GM23338 (cell line): ENCODE measurements around the gene GSTP1. TPM values are rescaled to one million over a fixed set of nuclear protein-coding genes. Genes with fewer than 3 reads are reported as not detected.

Source experiments
- ATAC-seq: fragments of 200-7000 bp; cut with Tn5 transposase; 3 replicates; pipeline ENCODE4 v1.9.1; 2020
- DNase-seq: peaks from one replicate; pipeline ENCODE4 v3.0.0-alpha.2; 2015; ENCODE audit warnings: low spot score
- H2AFZ ChIP-seq: fragments of 200-600 bp; sonication (generic); 2 replicates; pipeline ENCODE4 v1.8.0; 2016; ENCODE audit warnings: antibody characterized with exemption, mild to moderate bottlenecking, moderate library complexity
- H3F3A ChIP-seq: fragments of 200-600 bp; sonication (generic); replicated peaks from 2 replicates; pipeline ENCODE4 v1.8.0; 2017; ENCODE audit warnings: antibody characterized with exemption, mixed run types, low read depth
- H3K27ac ChIP-seq: fragments of 200-600 bp; sonication (generic); 2 replicates; pipeline ENCODE4 v1.6.1; 2016; ENCODE audit warnings: low read depth
- H3K27me3 ChIP-seq: fragments of 200-600 bp; sonication (generic); 2 replicates; pipeline ENCODE4 v1.8.0; 2016; ENCODE audit warnings: mild to moderate bottlenecking, mixed run types, moderate library complexity; ENCODE audit not compliant: insufficient read depth
- H3K36me3 ChIP-seq: fragments of 200-600 bp; sonication (generic); 2 replicates; pipeline ENCODE4 v1.8.0; 2016; ENCODE audit warnings: mild to moderate bottlenecking; ENCODE audit not compliant: insufficient read depth
- H3K4me1 ChIP-seq: fragments of 200-600 bp; sonication (generic); 2 replicates; pipeline ENCODE4 v1.8.0; 2016; ENCODE audit warnings: mild to moderate bottlenecking, moderate library complexity; ENCODE audit not compliant: insufficient read depth
- H3K4me2 ChIP-seq: fragments of 200-600 bp; sonication (generic); 2 replicates; pipeline ENCODE4 v1.7.1; 2017; ENCODE audit warnings: mixed run types
- H3K4me3 ChIP-seq: fragments of 200-600 bp; sonication (generic); 2 replicates; pipeline ENCODE4 v1.6.1; 2016; ENCODE audit warnings: mixed run types
- H3K79me2 ChIP-seq: fragments of 200-600 bp; sonication (generic); replicated peaks from 2 replicates; pipeline ENCODE4 v1.8.0; 2017; ENCODE audit warnings: mild to moderate bottlenecking; ENCODE audit not compliant: insufficient read depth
- H3K9me2 ChIP-seq: fragments of 200-600 bp; sonication (generic); 2 replicates; pipeline ENCODE4 v1.8.0; 2017; ENCODE audit not compliant: insufficient read depth
- H4K20me1 ChIP-seq: fragments of 200-600 bp; sonication (generic); replicated peaks from 2 replicates; pipeline ENCODE4 v1.8.0; 2017; ENCODE audit warnings: mild to moderate bottlenecking; ENCODE audit not compliant: insufficient read depth
- H3K27ac Mint-ChIP-seq: 2 replicates; pipeline ENCODE4 v1.8.0; 2020; ENCODE audit warnings: inconsistent platforms, mild to moderate bottlenecking, moderate library complexity, mixed read lengths
- H3K27me3 Mint-ChIP-seq: 3 replicates; pipeline ENCODE4 v1.8.0; 2022; ENCODE audit warnings: low read depth, mild to moderate bottlenecking, moderate library complexity, mixed read lengths, inconsistent platforms; ENCODE audit not compliant: insufficient read depth, poor library complexity
- H3K36me3 Mint-ChIP-seq: 3 replicates; pipeline ENCODE4 v1.8.0; 2021; ENCODE audit warnings: low read depth, mild to moderate bottlenecking, inconsistent platforms, moderate library complexity, mixed read lengths
- H3K4me1 Mint-ChIP-seq: 3 replicates; pipeline ENCODE4 v1.8.0; 2020; ENCODE audit warnings: mild to moderate bottlenecking, inconsistent platforms, mixed read lengths
- H3K4me3 Mint-ChIP-seq: 3 replicates; pipeline ENCODE4 v1.8.0; 2021; ENCODE audit warnings: moderate library complexity, mild to moderate bottlenecking, inconsistent platforms, mixed read lengths
- H3K9me3 Mint-ChIP-seq: 3 replicates; pipeline ENCODE4 v1.8.0; 2020; ENCODE audit warnings: moderate library complexity, mild to moderate bottlenecking, inconsistent platforms, mixed read lengths
- CREB1 ChIP-seq: fragments of 250-450 bp; sonication (Bioruptor Pico); IDR thresholded peaks from 2 replicates; pipeline ENCODE4 v1.5.0; 2020; ENCODE audit warnings: low read depth, mild to moderate bottlenecking, moderate library complexity
- EZH2 ChIP-seq: fragments of 200-600 bp; sonication (generic); IDR thresholded peaks from one replicate; pipeline ENCODE4 v1.8.0; 2017; ENCODE audit warnings: antibody characterized with exemption, mild to moderate bottlenecking, low read depth; ENCODE audit not compliant: unreplicated experiment
- EZH2phosphoT487 ChIP-seq: fragments of 200-600 bp; sonication (generic); IDR thresholded peaks from one replicate; pipeline ENCODE4 v1.8.1; 2018; ENCODE audit warnings: antibody characterized with exemption; ENCODE audit not compliant: unreplicated experiment
- JUNB ChIP-seq: IDR thresholded peaks from one replicate; pipeline ENCODE4 v1.6.1; 2016; ENCODE audit warnings: antibody characterized with exemption; ENCODE audit not compliant: unreplicated experiment
- REST ChIP-seq: IDR thresholded peaks from one replicate; pipeline ENCODE4 v1.6.1; 2018; ENCODE audit warnings: antibody characterized with exemption; ENCODE audit not compliant: unreplicated experiment
- ZNF462 ChIP-seq: fragments of 250-450 bp; sonication (Bioruptor Pico); IDR thresholded peaks from 2 replicates; pipeline ENCODE4 v1.5.0; 2020; ENCODE audit warnings: mild to moderate bottlenecking, moderate library complexity
- polyA plus RNA-seq: library from polyadenylated mRNA; unstranded; fragments of >200 nt; fragmentation: Nextera tagmentation; extraction: Ambion mirVana; gene quantifications from 2 replicates; pipeline ENCODE4 v1.2.1, GENCODE V29; 2016
- total RNA-seq: library from RNA; depleted of rRNA; stranded (reverse); fragments of >200 nt; shearing (Covaris generic); gene quantifications from 2 replicates; pipeline ENCODE4 v1.2.3, GENCODE V29; 2014
- TF ChIP-seq, protein P1 (sequence below): IDR thresholded peaks from 2 replicates; pipeline ENCODE4 v1.6.1; 2016; ENCODE audit warnings: antibody characterized with exemption

Gene GSTP1
- total and polyA plus RNA-seq, 2 experiments from 2014 or later: 1,776 to 1,881 TPM

DNA sequence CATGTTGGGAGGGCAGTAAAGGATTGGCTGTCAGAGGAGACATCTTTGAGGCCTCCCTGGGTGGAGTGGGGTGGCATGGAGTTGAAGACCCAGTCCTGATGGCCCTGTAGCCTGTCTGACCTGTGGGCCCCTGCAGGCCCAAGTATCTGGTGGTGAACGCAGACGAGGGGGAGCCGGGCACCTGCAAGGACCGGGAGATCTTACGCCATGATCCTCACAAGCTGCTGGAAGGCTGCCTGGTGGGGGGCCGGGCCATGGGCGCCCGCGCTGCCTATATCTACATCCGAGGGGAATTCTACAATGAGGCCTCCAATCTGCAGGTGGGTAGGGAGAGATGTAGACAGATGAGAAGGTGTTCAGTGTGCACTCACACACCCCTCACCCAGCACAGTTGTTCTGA, 25.7 kb downstream of the GSTP1 start:
- no peak overlapping the region for H3K27ac ChIP-seq
- no peak for DNase-seq
- no peak overlapping the region for H2AFZ ChIP-seq
- TF ChIP-seq ZNF462 (CRISPR knock-in tag) (no peak), EZH2 (no peak), CREB1 (no peak), REST (no peak), JUNB (no peak), EZH2phosphoT487 (no peak)
- TF ChIP-seq, protein P1, sequence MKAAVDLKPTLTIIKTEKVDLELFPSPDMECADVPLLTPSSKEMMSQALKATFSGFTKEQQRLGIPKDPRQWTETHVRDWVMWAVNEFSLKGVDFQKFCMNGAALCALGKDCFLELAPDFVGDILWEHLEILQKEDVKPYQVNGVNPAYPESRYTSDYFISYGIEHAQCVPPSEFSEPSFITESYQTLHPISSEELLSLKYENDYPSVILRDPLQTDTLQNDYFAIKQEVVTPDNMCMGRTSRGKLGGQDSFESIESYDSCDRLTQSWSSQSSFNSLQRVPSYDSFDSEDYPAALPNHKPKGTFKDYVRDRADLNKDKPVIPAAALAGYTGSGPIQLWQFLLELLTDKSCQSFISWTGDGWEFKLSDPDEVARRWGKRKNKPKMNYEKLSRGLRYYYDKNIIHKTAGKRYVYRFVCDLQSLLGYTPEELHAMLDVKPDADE: no peak
- H3K9me2 ChIP-seq: no peaks in the 10 kb centered on the region
- peaks cover 16% of the 10 kb centered on the region for H3K4me1 Mint-ChIP-seq
- H3K36me3 ChIP-seq: no peaks in the 10 kb centered on the region
- no peak overlapping the region for H3K27ac Mint-ChIP-seq
- no peaks in the 10 kb centered on the region for H4K20me1 ChIP-seq
- no peaks in the 10 kb centered on the region for H3K27me3 ChIP-seq
- H3K9me3 Mint-ChIP-seq: no peaks in the 10 kb centered on the region; the same call in 2 of the 3 replicates
- H3K36me3 Mint-ChIP-seq: peaks cover 29% of the 10 kb centered on the region
- peaks cover 8% of the 10 kb centered on the region for H3K27me3 Mint-ChIP-seq
- H3K4me2 ChIP-seq: no peak overlapping the region
- no peak for ATAC-seq
- H3K79me2 ChIP-seq: peaks cover 9% of the 10 kb centered on the region; the same call in 1 of the 2 replicates
- 0 out of 2 replicates have a peak, but pooled peaks cover 3% of the 10 kb centered on the region for H3F3A ChIP-seq
- H3K4me1 ChIP-seq: peaks cover 22% of the 10 kb centered on the region
- H3K4me3 Mint-ChIP-seq: no peak overlapping the region
- H3K4me3 ChIP-seq: no peak overlapping the region
